Right cardiac atrium (tissue), 5 donors: ENCODE results near the gene CRBN. TPM values are rescaled to one million over a fixed set of nuclear protein-coding genes. Genes with fewer than 3 reads are reported as not detected.
A peak's percentile ranks its signal among the peaks of the same experiment; 100 is the strongest.

Experiments
- ATAC-seq, 2 donors: fragments of 200-7000 bp; cut with Tn5 transposase; one replicate each; pipeline versions ENCODE4 v1.8.0 to v1.9.1; 2020; ENCODE audit warnings: moderate library complexity in 2 of 2, mild to moderate bottlenecking in 1 of 2
- DNase-seq, 3 donors: peaks; one replicate each; pipeline ENCODE4 v3.0.0-alpha.2; 2020
- H3K27ac ChIP-seq: one replicate; pipeline ENCODE4 v1.5.1; 2013; ENCODE audit warnings: mild to moderate bottlenecking, low read length, control low read depth, moderate library complexity
- H3K27me3 ChIP-seq: one replicate; pipeline ENCODE4 v1.6.1; 2013; ENCODE audit not compliant: control insufficient read depth, insufficient read depth
- H3K4me1 ChIP-seq: one replicate; pipeline ENCODE4 v1.6.1; 2013; ENCODE audit warnings: low read length; ENCODE audit not compliant: control insufficient read depth, insufficient read depth
- H3K4me3 ChIP-seq: one replicate; pipeline ENCODE4 v1.5.1; 2013; ENCODE audit warnings: low read length, control low read depth
- H3K9me3 ChIP-seq: one replicate; pipeline ENCODE4 v1.6.1; 2013; ENCODE audit warnings: low read length; ENCODE audit not compliant: control insufficient read depth
- WGBS: extraction: QIAGEN DNeasy Blood & Tissue Kit; methylation state at CpG from one replicate; pipeline ENCODE4 v1.1.7; 2013; 5-methylcytosine and 5-hydroxymethylcytosine counted together
- intact Hi-C, 4 donors: fragments of 100-400 bp; cut with DNase I; formaldehyde crosslinking; loops; one replicate each; pipeline versions ENCODE4 v1.11.0 to v1.14.0; 2022 to 2023
- long read RNA-seq, 4 donors: library from polyadenylated mRNA; unstranded; transcript quantifications; one replicate each; pipeline ENCODE4 v2.0.0, GENCODE V29; 2020 to 2021
- polyA plus RNA-seq: library from polyadenylated mRNA; stranded (reverse); fragments of 200-250 nt; gene quantifications from one replicate; pipeline ENCODE4 v1.2.3, GENCODE V29; 2013
- total RNA-seq, 4 donors: library from RNA; stranded (reverse); fragmentation: NEBNext Ultra II Directional; extraction: Animal tissue kit (Norgen Biotek cat#: 25700); gene quantifications; one replicate each; pipeline ENCODE4 v1.2.1, GENCODE V29; 2021
- donor health status: healthy with polysubstance abuse.
- donor health status: DM: no; HTN: yes; CAD: no.
- donor health status: DM: no; HTN: no; CAD: no.
- donor health status: DM: no; HTN: yes; CAD: no; lungs with severe emphysema.
- donor health status: DM: yes; HTN: yes; CAD: no.

Gene CRBN
- total RNA-seq (10 to 100 TPM; 37.0 to 56.8 (median 44.9) TPM), polyA plus RNA-seq (24.5 TPM)
- long read RNA-seq, donor 1, transcript CRBN-201 (11 exons, 2,206 nt) = major isoform, 62 of 82 reads
- long read RNA-seq, donor 1, partial matches to known transcripts = 4 of 82 reads
- long read RNA-seq, donor 1, other reads (novel, unspliced or antisense) = 13 of 82 reads
- long read RNA-seq, donor 2, transcript CRBN-201 (11 exons, 2,206 nt) = major isoform, 31 of 40 reads
- long read RNA-seq, donor 2, partial matches to known transcripts = 0 of 40 reads
- long read RNA-seq, donor 2, other reads (novel, unspliced or antisense) = 6 of 40 reads
- long read RNA-seq, donor 3, transcript CRBN-201 (11 exons, 2,206 nt) = major isoform, 77 of 129 reads
- long read RNA-seq, donor 3, partial matches to known transcripts = 6 of 129 reads
- long read RNA-seq, donor 3, other reads (novel, unspliced or antisense) = 42 of 129 reads
- long read RNA-seq, donor 4, transcript CRBN-201 (11 exons, 2,206 nt) = major isoform, 33 of 35 reads
- long read RNA-seq, donor 4, partial matches to known transcripts = 0 of 35 reads
- long read RNA-seq, donor 4, other reads (novel, unspliced or antisense) = 1 of 35 reads

GRCh38 chr3:3179407-3180094 lies at the start of gene CRBN:
Gene CRBN, minus strand, starts transcription at chr3:3179691. Its CDS starts 4 bp downstream, at chr3:3179687.
- under 1% methylated on average over 56 of the region's 56 CpGs for WGBS
- ATAC-seq = peak; percentile 99
- H3K4me1 ChIP-seq = peaks cover 5% of the 10 kb centered on the region

GRCh38 chr3:3227640-3228039 lies 48.1 kb upstream of the CRBN start:
- Histone ChIP-seq H3K4me1 (no peaks in the 10 kb centered on the region), H3K4me3 (no peak overlapping the region), H3K9me3 (no peaks in the 10 kb centered on the region), H3K27me3 (no peaks in the 10 kb centered on the region), H3K27ac (no peak overlapping the region)
- ATAC-seq = peak; percentile 87 to 89
- WGBS = 0% methylated on average over 1 of the region's 1 CpG
- intact Hi-C loops = no loop called here
- DNase-seq = peak in 2 of 3 donors; percentile 34 to 46

More at GRCh38 chr3:3179407-3180094, at the start of gene CRBN:
- peak; percentile 87 to 95 (median 95) for DNase-seq
- intact Hi-C loops = no loop called here
- H3K27ac ChIP-seq = peak within 1 kb of the TSS; percentile 13
- H3K4me3 ChIP-seq = peak within 1 kb of the TSS; percentile 66
- no peaks in the 10 kb centered on the region for H3K9me3 ChIP-seq
- no peaks in the 10 kb centered on the region for H3K27me3 ChIP-seq

- 77% methylated on average over 2 of the region's 2 CpGs for WGBS
- no peaks in the 10 kb centered on the region for H3K9me3 ChIP-seq
- ATAC-seq = no peak
- H3K4me1 ChIP-seq = no peaks in the 10 kb centered on the region
- H3K4me3 ChIP-seq = no peak overlapping the region
- no peak overlapping the region for H3K27ac ChIP-seq
- intact Hi-C loops = no loop called here
- H3K27me3 ChIP-seq = no peaks in the 10 kb centered on the region
- DNase-seq = no peak
These were observed 42.0 kb upstream of the CRBN start for GRCh38 chr3:3221528-3221927.

DNA sequence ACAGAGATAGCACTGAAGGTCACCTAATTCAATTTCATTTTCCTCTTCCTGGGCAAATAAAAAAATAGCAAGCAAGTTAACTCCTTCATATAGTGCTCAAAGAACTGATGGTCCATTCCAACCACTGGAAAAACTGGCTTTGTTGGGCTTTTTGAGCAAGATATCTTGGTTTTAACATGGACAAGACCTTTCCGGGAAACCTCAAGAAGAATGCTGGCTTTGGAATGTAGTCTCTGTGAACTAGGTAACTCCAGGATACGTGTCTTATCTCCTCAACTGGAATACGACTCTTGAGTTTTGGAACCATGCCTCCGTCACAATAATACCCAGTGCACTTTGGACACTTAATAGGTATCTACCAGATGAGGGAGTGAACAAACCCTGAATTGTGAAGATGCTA lies 36.9 kb upstream of the CRBN start:
- ATAC-seq (no peak), DNase-seq (no peak)
- Histone ChIP-seq H3K27me3 (no peaks in the 10 kb centered on the region), H3K9me3 (no peaks in the 10 kb centered on the region), H3K4me3 (no peak overlapping the region), H3K27ac (no peak overlapping the region), H3K4me1 (no peaks in the 10 kb centered on the region)
- intact Hi-C loops = no loop called here
- 53% methylated on average over 4 of the region's 4 CpGs for WGBS

DNA sequence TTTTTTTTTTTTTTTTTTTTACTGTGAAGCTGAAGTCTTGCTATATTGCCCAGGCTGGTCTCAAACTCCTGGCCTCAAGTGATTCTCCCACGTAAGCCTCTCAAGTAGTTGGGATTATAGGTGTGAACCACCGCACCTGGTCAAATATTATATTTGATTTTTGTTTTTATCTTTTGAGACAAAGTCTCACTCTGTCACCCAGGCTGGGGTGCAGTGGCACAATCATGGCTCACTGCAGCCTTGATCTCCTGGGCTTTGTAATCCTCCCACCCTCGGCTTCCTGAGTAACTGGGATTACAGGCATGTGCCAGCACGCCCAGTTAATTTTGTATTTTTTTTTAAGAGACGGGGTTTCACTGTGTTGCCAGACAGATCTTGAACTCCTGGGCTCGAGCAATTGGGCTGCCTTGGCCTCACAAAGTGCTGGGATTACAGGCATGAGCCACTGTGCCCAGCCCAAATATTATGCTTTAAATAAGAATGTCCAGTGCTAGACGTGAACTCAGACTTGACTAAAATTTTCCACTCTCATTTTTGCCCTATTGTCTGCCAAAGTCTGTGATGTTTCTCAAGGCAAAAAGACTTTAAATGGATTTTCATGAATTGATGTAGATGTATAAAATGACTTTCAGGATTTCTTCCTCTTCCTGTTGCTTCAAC lies 33.4 kb upstream of the CRBN start:
- H3K4me1 ChIP-seq = no peaks in the 10 kb centered on the region
- no peak overlapping the region for H3K27ac ChIP-seq
- no peaks in the 10 kb centered on the region for H3K9me3 ChIP-seq
- H3K27me3 ChIP-seq = no peaks in the 10 kb centered on the region
- ATAC-seq (no peak), DNase-seq (no peak)
- 69% methylated on average over 7 of the region's 7 CpGs for WGBS
- intact Hi-C loops = no loop called here
- no peak overlapping the region for H3K4me3 ChIP-seq

DNA sequence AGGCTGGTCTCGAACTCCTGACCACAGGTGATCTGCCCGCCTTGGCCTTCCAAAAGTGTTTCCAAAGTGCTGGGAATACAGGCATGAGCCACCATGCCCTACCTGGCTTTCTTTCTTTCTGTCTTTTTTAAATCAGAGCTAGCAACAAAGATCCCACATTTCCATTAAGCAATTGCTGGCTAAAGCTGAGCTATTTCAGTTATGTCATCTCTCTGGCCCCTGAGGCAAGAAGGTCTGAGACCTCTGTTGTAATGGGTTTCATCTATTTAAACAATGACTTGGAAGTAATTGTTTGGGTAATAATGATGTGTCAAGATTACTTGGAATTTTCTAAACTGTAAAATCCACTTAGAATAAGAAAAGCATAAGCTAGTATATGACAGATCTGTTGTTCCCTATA lies 30.2 kb upstream of the CRBN start:
- Histone ChIP-seq H3K4me3 (no peak overlapping the region), H3K4me1 (no peaks in the 10 kb centered on the region), H3K27ac (no peak overlapping the region), H3K9me3 (no peaks in the 10 kb centered on the region), H3K27me3 (no peaks in the 10 kb centered on the region)
- ATAC-seq (no peak), DNase-seq (no peak)
- intact Hi-C loops = loop anchor here in 1 of 4 donors (10.0 kb wide), 1 partner anchor 785 kb away; no protein-coding TSS in a partner anchor
- WGBS = 79% methylated on average over 2 of the region's 2 CpGs

GRCh38 chr3:3209057-3209456 lies 29.6 kb upstream of the CRBN start:
- H3K27ac ChIP-seq = no peak overlapping the region
- no peaks in the 10 kb centered on the region for H3K4me1 ChIP-seq
- no peak for ATAC-seq
- no peaks in the 10 kb centered on the region for H3K9me3 ChIP-seq
- H3K27me3 ChIP-seq = no peaks in the 10 kb centered on the region
- H3K4me3 ChIP-seq = no peak overlapping the region
- WGBS = 60% methylated on average over 1 of the region's 1 CpG
- DNase-seq = no peak
- intact Hi-C loops = loop anchor here in 1 of 4 donors (10.0 kb wide), 1 partner anchor 786 kb away; no protein-coding TSS in a partner anchor

DNA sequence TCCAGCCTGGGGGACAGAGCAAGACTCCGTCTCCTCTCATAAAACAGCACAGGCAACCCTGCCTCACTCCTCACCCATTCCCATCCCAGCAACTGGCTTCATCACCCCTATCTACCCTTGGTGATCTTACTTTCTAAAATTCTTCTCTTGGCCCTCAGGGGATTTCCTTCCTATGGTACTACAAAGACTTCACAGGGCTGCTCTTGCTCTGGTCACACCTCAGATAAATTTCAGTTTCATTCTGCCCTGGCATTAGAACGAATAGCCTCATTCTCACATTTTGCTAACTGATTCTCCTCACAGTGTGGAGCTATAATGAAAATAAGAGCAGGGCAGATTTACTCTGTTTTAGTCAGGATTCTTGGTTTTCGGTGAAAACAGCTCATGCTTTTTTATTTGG lies 22.1 kb upstream of the CRBN start:
- Histone ChIP-seq H3K27ac (no peak overlapping the region), H3K4me1 (no peaks in the 10 kb centered on the region), H3K27me3 (peaks cover 3% of the 10 kb centered on the region), H3K4me3 (no peak overlapping the region), H3K9me3 (peaks cover 1% of the 10 kb centered on the region)
- WGBS = 75% methylated on average over 3 of the region's 3 CpGs
- ATAC-seq = no peak
- DNase-seq = no peak
- intact Hi-C loops = loop anchor here (5.0 to 10.0 kb wide), 4 partner anchors 793 to 1091 kb away; no protein-coding TSS in a partner anchor

DNA sequence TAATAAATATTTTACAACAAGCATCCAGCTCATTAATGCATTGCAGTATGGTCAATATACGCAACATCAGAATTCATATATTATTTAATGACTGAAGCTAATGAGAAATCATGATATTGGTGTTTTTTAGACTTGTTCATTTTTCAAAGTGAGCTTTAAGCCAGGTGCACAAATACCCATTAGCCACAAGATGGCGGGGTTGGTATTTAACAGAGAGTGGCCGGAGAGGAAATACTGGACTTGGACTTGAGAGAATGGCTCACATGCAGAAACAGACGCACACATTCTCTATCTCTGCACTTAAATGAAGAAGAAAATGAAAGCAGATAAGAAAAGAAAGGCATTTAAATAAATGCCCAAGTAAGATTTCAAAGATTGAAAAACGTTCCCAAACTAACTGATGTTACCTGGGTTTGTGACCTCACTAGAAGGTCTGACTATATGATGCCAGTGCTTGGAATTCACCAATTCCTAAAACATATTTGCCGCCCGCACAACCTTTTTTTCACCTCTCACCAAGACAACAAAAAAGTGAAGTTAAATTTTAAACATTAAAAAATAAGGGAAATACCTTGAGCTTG lies 21.2 kb upstream of the CRBN start:
- 21% methylated on average over 7 of the region's 7 CpGs for WGBS
- H3K4me1 ChIP-seq = no peaks in the 10 kb centered on the region
- intact Hi-C loops = loop anchor here (5.0 to 10.0 kb wide), 4 partner anchors 794 to 1092 kb away; no protein-coding TSS in a partner anchor
- ATAC-seq (peak in 1 of 2 donors; percentile 67), DNase-seq (peak in 1 of 3 donors; percentile 16)
- no peak overlapping the region for H3K27ac ChIP-seq
- peaks cover 1% of the 10 kb centered on the region for H3K9me3 ChIP-seq
- H3K27me3 ChIP-seq = peaks cover 3% of the 10 kb centered on the region
- H3K4me3 ChIP-seq = no peak overlapping the region

GRCh38 chr3:3199306-3199705 lies 19.8 kb upstream of the CRBN start:
- Histone ChIP-seq H3K27me3 (peaks cover 3% of the 10 kb centered on the region), H3K4me3 (no peak overlapping the region), H3K9me3 (peaks cover 1% of the 10 kb centered on the region), H3K27ac (no peak overlapping the region), H3K4me1 (no peaks in the 10 kb centered on the region)
- intact Hi-C loops = no loop called here
- DNase-seq (no peak), ATAC-seq (no peak)
- 40% methylated on average over 2 of the region's 2 CpGs for WGBS
